ENCODE results near the gene RSBN1. TPM values are rescaled to one million over a fixed set of nuclear protein-coding genes. Genes with fewer than 3 reads are reported as not detected.
A peak's percentile ranks its signal among the peaks of the same experiment; 100 is the strongest.
"Not testable (repeated sequence)": the region's sequence is repeated elsewhere in the genome, so short reads cannot be mapped to it uniquely, and the experiment has no call there.

The RSBN1 gene
- total RNA-seq (2014; rRNA removed; shearing (Covaris generic)): 7.4 and 13.6 TPM in 2 replicates

- DNase-seq (ENCODE audit: low spot score): peak; percentile 99
- in situ Hi-C loops (cut with HindIII; ENCODE audit: low sequenced_read_pairs): no loop called here
These were observed at the start of gene RSBN1 for GRCh38 chr1:113811888-113812660. RSBN1 (minus strand) TSS chr1:113812476; CDS start chr1:113812412, 64 bp downstream.

- no peak for DNase-seq (ENCODE audit: low spot score)
- in situ Hi-C loops (cut with HindIII; ENCODE audit: low sequenced_read_pairs): no loop called here
These were observed 49.4 kb upstream of the RSBN1 start for GRCh38 chr1:113861641-113862040.

- in situ Hi-C loops (cut with HindIII; ENCODE audit: low sequenced_read_pairs): no loop called here
- no peak for DNase-seq (ENCODE audit: low spot score)
These were observed 48.6 kb upstream of the RSBN1 start for GRCh38 chr1:113860891-113861290.

GRCh38 chr1:113859478-113860175, 47.4 kb upstream of the RSBN1 start:
- DNase-seq (ENCODE audit: low spot score): no peak
- in situ Hi-C loops (cut with HindIII; ENCODE audit: low sequenced_read_pairs): no loop called here

- DNase-seq (ENCODE audit: low spot score): no peak
- in situ Hi-C loops (cut with HindIII; ENCODE audit: low sequenced_read_pairs): no loop called here
These were observed 46.7 kb upstream of the RSBN1 start for GRCh38 chr1:113858982-113859381.

DNA sequence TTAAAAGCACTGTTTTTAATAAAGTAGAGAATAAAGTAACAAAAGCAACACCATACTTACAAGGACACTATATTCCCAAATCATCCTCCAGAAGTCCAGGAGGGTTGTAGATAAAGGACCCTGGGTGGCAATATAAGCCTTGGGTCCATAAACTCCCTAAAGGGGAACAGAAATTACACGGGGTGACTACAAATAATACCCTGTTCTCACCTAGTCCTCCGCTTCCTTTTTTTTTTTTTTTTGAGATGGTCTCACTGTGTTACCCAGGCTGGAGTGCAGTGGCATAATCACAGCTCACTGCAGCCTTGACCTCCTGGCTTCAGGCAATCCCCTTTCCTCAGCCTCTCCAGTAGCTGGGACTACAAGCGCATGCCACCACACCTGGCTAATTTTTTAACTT, 46.1 kb upstream of the RSBN1 start:
- DNase-seq (ENCODE audit: low spot score): no peak
- in situ Hi-C loops (cut with HindIII; ENCODE audit: low sequenced_read_pairs): no loop called here

GRCh38 chr1:113857776-113858175, 45.5 kb upstream of the RSBN1 start:
- in situ Hi-C loops (cut with HindIII; ENCODE audit: low sequenced_read_pairs): no loop called here
- DNase-seq (ENCODE audit: low spot score): no peak

GRCh38 chr1:113856401-113856790, 44.1 kb upstream of the RSBN1 start:
- in situ Hi-C loops (cut with HindIII; ENCODE audit: low sequenced_read_pairs): no loop called here
- DNase-seq (ENCODE audit: low spot score): no peak

DNA sequence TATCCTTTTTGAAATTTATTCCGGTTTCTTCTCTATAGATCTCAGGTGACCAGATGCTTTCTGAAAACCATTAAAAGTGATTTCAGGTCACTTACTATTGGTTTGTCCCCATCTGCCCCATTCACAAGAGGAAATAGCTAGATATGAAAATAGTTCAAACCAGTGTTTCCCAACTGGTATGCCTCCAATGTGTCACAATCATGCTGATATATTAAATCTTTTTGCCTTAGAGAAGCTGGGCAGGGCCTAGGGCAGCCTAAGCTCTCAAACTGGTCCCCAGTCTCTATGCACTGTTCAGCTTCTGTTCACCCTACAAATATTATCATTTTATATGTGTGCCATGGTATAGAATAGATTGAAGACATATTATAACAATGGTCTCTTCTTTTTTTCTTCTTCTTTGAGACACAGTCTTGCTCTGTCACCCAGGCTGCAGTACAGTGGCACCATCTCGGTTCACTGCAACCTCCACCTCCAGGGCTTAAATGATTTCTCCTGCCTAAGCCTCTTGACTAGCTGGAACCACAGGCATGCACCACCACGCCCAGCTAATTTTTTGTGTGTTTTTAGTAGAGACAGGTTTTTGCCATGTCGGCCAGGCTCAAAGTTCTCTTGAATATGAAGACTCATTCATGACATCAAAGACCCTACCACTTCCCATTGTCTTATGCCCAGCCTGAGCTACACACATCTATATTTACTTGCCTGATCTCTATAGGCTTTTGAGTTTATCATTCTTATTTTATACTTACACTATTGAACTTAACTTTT, 43.5 kb upstream of the RSBN1 start:
- no peak for DNase-seq (ENCODE audit: low spot score)
- in situ Hi-C loops (cut with HindIII; ENCODE audit: low sequenced_read_pairs): no loop called here

GRCh38 chr1:113854234-113854633, 42.0 kb upstream of the RSBN1 start:
- DNase-seq (ENCODE audit: low spot score): no peak
- in situ Hi-C loops (cut with HindIII; ENCODE audit: low sequenced_read_pairs): no loop called here

DNA sequence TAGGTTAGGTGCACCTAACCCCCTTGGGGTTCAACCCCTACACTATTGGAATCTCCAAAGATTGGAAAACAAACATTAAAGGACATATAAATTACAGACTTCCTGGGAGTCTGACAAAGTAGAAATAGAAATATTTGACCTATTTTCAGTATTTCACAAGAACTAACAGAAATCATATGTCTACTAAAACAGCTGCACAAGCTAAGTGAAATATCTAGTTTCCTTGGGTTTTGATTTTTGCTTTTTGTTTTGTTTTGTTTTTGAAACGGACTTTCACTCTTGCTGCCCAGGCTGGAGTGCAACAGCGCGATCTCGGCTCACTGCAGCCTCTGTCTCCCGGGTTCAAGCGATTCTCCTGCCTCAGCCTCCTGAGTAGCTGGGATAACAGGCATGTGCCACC, 40.4 kb upstream of the RSBN1 start:
- in situ Hi-C loops (cut with HindIII; ENCODE audit: low sequenced_read_pairs); DNase-seq (ENCODE audit: low spot score): not testable (repeated sequence)

DNA sequence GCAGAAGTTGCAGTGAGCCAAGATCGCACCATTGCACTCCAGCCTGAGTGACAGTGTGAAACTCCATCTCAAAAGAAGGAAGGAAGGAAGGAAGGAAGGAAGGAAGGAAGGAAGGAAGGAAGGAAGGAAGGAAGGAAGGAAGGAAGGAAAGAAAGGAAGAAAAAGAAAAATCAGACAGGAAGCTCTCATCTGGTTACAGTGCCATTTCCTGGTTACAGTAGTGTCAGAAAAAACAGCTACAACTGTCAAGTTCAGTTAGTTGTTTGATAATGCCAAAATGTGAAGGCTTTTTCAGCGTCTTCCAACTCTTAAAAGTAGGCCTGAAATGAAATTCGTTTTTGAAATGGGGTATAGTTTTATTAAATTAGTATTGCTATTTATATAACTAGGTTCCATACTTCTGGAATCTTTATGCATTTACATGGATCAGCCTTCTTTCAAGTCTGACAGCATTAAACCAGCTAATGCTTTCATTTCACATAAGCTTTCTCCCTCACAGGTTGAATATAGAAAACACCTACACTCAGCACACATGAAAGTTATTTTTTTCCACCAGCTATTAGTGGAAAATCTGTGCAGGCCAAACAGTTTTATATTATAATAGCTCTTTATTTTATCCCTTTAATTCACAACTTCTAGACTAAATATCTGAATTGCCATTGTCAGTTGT, 38.0 kb upstream of the RSBN1 start:
- in situ Hi-C loops (cut with HindIII; ENCODE audit: low sequenced_read_pairs): no loop called here
- DNase-seq (ENCODE audit: low spot score): no peak

GRCh38 chr1:113849072-113849471, 36.8 kb upstream of the RSBN1 start:
- no peak for DNase-seq (ENCODE audit: low spot score)
- in situ Hi-C loops (cut with HindIII; ENCODE audit: low sequenced_read_pairs): no loop called here

GRCh38 chr1:113846391-113847035, 34.2 kb upstream of the RSBN1 start:
- in situ Hi-C loops (cut with HindIII; ENCODE audit: low sequenced_read_pairs): no loop called here
- DNase-seq (ENCODE audit: low spot score): no peak

DNA sequence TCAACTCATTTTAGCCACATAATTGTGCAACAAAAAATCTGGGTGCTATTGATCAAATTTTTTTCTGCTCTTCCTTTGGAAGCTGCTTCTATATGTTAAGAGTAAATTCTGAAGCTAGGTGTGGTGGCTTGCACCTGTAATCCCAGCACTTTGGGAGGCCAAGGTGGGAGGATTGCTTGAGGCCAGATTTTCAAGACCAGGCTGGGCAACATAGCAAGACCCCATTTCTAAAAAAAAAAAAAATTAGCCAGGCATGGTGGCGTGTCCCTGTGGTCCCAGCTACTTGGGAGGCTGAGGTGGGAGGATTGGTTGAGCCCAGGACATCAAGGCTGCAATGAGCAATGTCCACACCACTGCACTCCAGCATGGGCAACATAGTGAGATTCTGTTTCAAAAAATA, 24.3 kb upstream of the RSBN1 start:
- in situ Hi-C loops (cut with HindIII; ENCODE audit: low sequenced_read_pairs): no loop called here

DNA sequence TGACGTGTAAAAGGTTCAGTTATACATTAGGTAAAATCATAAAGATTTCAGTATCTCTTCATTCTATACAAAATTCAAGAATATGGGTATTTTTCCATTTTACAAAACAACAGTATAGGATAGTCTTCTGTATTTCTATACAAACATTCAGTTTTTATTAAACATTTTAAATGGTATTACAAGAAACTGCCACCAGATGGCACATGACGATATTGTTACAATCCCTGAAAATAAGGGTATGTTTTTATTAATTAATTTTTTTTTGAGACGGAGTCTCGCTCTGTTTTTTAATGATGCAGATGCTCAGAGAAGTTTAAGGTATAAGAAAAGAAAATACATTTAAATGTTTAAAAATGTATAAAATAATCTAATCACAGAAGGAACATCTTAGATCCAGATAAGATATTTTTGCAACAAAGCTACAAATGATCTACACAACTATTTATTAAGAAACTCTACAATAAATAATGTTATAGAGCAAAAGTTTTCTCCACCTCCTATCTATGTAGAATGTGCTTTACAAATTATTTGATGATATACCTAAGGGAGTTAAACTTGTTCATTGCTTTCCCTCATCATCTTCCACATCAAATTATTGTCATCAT, 23.5 kb upstream of the RSBN1 start:
- peak; percentile 77 for DNase-seq (ENCODE audit: low spot score)
- in situ Hi-C loops (cut with HindIII; ENCODE audit: low sequenced_read_pairs): no loop called here

More for the DNA sequence above, 24.3 kb upstream of the RSBN1 start:
- no peak for DNase-seq (ENCODE audit: low spot score)

GRCh38 chr1:113834716-113835115, 22.4 kb upstream of the RSBN1 start:
- in situ Hi-C loops (cut with HindIII; ENCODE audit: low sequenced_read_pairs): no loop called here
- DNase-seq (ENCODE audit: low spot score): no peak

DNA sequence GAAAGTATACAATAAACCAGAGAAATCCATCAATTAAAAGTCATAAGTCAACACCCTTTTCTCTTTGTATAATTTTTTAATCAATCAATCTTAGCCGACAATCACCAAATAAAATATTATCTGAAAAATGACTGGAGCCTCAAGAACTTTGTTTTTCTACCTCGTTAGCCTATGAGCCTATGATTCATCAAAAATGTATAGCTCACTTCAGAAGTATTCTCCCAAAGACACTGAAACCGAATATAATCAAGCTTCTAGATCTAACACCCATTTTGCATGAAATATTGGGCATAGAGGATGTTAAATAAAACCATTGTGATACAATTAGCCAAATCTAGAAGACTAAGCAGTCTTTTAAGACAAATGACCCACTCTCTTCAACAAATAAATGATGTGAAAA, 17.8 kb upstream of the RSBN1 start:
- DNase-seq (ENCODE audit: low spot score): no peak
- in situ Hi-C loops (cut with HindIII; ENCODE audit: low sequenced_read_pairs): no loop called here

DNA sequence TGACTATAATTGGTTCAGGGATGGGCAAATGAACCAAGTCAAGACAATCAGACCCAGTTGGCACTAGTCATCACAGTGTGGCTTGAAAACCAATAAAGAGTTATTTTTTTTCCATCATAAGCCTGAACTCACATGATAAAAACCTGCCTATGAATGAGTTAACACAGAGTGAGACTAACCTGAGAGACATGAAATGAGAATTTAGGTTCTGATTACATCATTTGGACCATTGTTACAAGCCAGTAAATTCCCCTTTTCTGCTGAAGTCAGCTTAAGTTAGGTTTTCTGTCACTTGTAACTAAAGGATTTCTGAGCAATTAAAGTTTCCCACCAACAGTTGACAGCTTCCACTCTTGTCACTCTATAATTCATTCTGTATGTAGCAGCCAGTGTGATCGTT, 9.6 kb upstream of the RSBN1 start:
- in situ Hi-C loops (cut with HindIII; ENCODE audit: low sequenced_read_pairs): no loop called here
- no peak for DNase-seq (ENCODE audit: low spot score)

All from G401 (cell line).